Uterus (tissue), 4 donors: Measurements from ENCODE around the gene TBXAS1. TPM values are rescaled to one million over a fixed set of nuclear protein-coding genes. Genes with fewer than 3 reads are reported as not detected.

ENCODE experiments used
- DNase-seq, 2 donors: peaks; one replicate each; pipeline ENCODE4 v3.0.0-alpha.2; 2019 to 2020
- H3K27ac ChIP-seq, 2 donors: fragments of 200-600 bp; sonication (generic); 1 replicate in 1 of 2; 2 replicates in 1 of 2; pipeline ENCODE4 v1.5.1; 2016 to 2018
- H3K27me3 ChIP-seq, 2 donors: fragments of 200-600 bp; sonication (generic); one replicate each; pipeline ENCODE4 v1.5.1; 2018 to 2019; ENCODE audit warnings: control low read depth in 1 of 2
- H3K36me3 ChIP-seq, 2 donors: fragments of 200-600 bp; sonication (generic); one replicate each; pipeline ENCODE4 v1.5.1; 2019; ENCODE audit warnings: control low read depth in 1 of 2
- H3K4me1 ChIP-seq, 2 donors: fragments of 200-600 bp; sonication (generic); one replicate each; pipeline ENCODE4 v1.5.1; 2018 to 2019; ENCODE audit warnings: control low read depth in 1 of 2
- H3K4me3 ChIP-seq, 2 donors: fragments of 200-600 bp; sonication (generic); 1 replicate in 1 of 2; 2 replicates in 1 of 2; pipeline ENCODE4 v1.5.1; 2018 to 2019; ENCODE audit warnings: mild to moderate bottlenecking in 1 of 2
- H3K9me3 ChIP-seq, 2 donors: fragments of 200-600 bp; sonication (generic); one replicate each; pipeline ENCODE4 v1.5.1; 2019; ENCODE audit warnings: control low read depth in 1 of 2
- CTCF ChIP-seq, 4 experiments: fragments of 200-600 bp in 2 of 4; fragments of 450-650 bp in 2 of 4; sonication (generic) in 2 of 4; IDR thresholded peaks; one replicate each; pipeline ENCODE4 v1.5.1; 2016 to 2019; ENCODE audit warnings: antibody characterized with exemption in 4 of 4, mild to moderate bottlenecking in 2 of 4, moderate library complexity in 1 of 4
- POLR2A ChIP-seq, 2 donors: fragments of 450-650 bp; IDR thresholded peaks; one replicate each; pipeline ENCODE4 v1.6.1; 2016; ENCODE audit warnings: antibody characterized with exemption in 2 of 2, mild to moderate bottlenecking in 1 of 2, moderate library complexity in 1 of 2
- intact Hi-C: fragments of 100-400 bp; cut with DNase I; formaldehyde crosslinking; loops from one replicate; pipeline ENCODE4 v1.15.1; 2023; ENCODE audit warnings: low total_unique reads
- total RNA-seq, 4 donors: library from RNA; depleted of rRNA in 3 of 4; stranded (reverse); fragments of >200 nt in 3 of 4; gene quantifications; one replicate each; pipeline versions ENCODE4 v1.1.0 to v1.2.4, GENCODE V29; 2014 to 2023
- donor health status: DM: yes; HTN: yes; CAD: no.

The TBXAS1 gene
- total RNA-seq, 4 donors from 2014 or later, result 6.6 to 14.3 (median 11.9) TPM

DNA sequence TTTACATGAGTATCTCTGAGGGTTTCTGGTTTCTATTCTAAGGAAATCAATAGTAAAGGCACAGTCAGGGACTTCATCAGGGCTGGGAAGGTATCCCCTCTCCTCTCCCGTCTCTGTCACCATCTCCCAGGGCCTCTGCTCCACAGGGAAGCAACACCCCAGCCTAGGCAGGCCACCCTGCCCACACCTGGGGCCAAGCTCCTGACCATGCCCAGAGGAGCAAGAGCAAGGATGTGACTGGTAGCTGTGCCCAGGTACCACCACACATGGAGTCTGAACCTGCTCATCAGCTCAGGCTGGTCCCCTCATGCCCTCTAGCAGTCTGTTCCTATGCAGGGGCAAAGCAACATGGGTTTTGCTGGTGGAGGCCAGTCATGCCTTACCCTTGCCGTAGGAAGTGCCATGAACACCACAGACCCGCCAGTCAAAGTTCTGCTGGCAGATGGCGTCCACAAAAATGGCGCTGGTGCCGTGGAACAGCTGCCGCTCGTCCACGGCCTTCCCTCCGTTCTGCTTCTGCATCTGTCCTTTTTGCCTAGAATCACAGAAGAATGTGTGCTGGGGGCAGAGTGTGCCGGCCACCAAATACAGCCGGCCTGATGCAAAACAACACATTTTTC lies 196.9 kb downstream of the TBXAS1 start:
- no peak overlapping the region for H3K27ac ChIP-seq
- H3K27me3 ChIP-seq, result no peaks in the 10 kb centered on the region
- TF ChIP-seq POLR2A (IDR thresholded peaks at IDR 0.05) (no peak), CTCF (IDR thresholded peaks at IDR 0.05) (no peak)
- H3K4me3 ChIP-seq, result no peak overlapping the region
- no peaks in the 10 kb centered on the region for H3K9me3 ChIP-seq
- intact Hi-C loops, result no loop called here
- no peaks in the 10 kb centered on the region for H3K4me1 ChIP-seq
- DNase-seq, result no peak
- H3K36me3 ChIP-seq, result no peaks in the 10 kb centered on the region

GRCh38 chr7:140026935-140027334 lies 197.9 kb downstream of the TBXAS1 start:
- no peak for DNase-seq

DNA sequence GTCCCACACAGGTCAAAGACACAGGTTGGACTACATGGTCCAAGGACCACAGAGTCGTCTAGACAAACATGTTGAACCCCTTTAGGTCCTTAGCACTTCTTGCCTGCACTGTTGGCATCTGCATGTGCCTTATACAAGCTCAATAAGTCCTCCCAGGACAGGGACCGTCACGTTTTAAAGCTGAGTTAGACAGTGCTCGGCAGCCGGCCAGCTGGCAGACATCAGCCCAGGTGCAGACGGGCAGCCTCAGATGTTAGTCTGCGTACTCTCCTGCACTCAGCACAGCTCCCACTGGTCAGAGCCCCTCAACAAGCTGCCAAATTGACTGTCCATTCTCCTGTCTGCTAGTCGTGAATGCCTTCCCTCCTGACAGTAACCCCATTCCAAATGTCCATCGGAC lies 198.8 kb downstream of the TBXAS1 start:
- Histone ChIP-seq H3K27me3 (no peaks in the 10 kb centered on the region), H3K4me3 (no peak overlapping the region), H3K4me1 (no peaks in the 10 kb centered on the region), H3K27ac (no peak overlapping the region), H3K9me3 (no peaks in the 10 kb centered on the region), H3K36me3 (no peaks in the 10 kb centered on the region)
- intact Hi-C loops, result no loop called here
- TF ChIP-seq CTCF (IDR thresholded peaks at IDR 0.05) (no peak), POLR2A (IDR thresholded peaks at IDR 0.05) (no peak)
- DNase-seq, result no peak

More at GRCh38 chr7:140026935-140027334, 197.9 kb downstream of the TBXAS1 start:
- Histone ChIP-seq H3K4me1 (no peaks in the 10 kb centered on the region), H3K27ac (no peak overlapping the region), H3K4me3 (no peak overlapping the region), H3K36me3 (no peaks in the 10 kb centered on the region), H3K9me3 (no peaks in the 10 kb centered on the region), H3K27me3 (no peaks in the 10 kb centered on the region)
- intact Hi-C loops, result no loop called here
- TF ChIP-seq CTCF (IDR thresholded peaks at IDR 0.05) (no peak), POLR2A (IDR thresholded peaks at IDR 0.05) (peak in 1 of 2 donors; percentile 9)

DNA sequence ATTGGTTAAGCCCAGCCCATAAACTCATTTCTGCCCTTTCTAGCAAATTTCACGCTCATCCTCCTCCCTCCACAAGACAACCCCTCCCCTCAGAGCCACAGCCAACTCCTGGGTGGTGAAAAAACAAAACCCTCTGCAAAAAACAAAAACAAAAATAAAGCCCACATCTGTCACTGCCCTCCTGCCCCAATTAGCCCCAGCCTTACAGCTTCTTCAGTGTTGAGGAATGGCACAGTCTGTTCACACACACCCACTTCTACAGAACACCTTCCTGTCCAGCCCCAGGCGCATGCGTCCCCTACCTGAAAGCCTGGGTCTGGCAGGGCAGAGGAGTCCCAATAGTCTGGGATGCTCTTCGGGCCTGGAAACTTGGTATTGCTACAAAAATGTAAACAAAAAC lies 199.2 kb downstream of the TBXAS1 start:
- no peak overlapping the region for H3K27ac ChIP-seq
- no peaks in the 10 kb centered on the region for H3K4me1 ChIP-seq
- no peaks in the 10 kb centered on the region for H3K36me3 ChIP-seq
- H3K9me3 ChIP-seq, result no peaks in the 10 kb centered on the region
- no peaks in the 10 kb centered on the region for H3K27me3 ChIP-seq
- DNase-seq, result no peak
- intact Hi-C loops, result no loop called here
- TF ChIP-seq POLR2A (IDR thresholded peaks at IDR 0.05) (no peak), CTCF (IDR thresholded peaks at IDR 0.05) (no peak)
- H3K4me3 ChIP-seq, result no peak overlapping the region

- H3K36me3 ChIP-seq, result no peaks in the 10 kb centered on the region
- intact Hi-C loops, result no loop called here
- H3K27ac ChIP-seq, result no peak overlapping the region
- no peak for DNase-seq
- no peaks in the 10 kb centered on the region for H3K4me1 ChIP-seq
- no peak overlapping the region for H3K4me3 ChIP-seq
- TF ChIP-seq POLR2A (IDR thresholded peaks at IDR 0.05) (no peak), CTCF (IDR thresholded peaks at IDR 0.05) (no peak)
- H3K27me3 ChIP-seq, result no peaks in the 10 kb centered on the region
- H3K9me3 ChIP-seq, result no peaks in the 10 kb centered on the region
These were observed 200.0 kb downstream of the TBXAS1 start for GRCh38 chr7:140029072-140029471.
